Brain pericyte (primary cell): ENCODE data around the gene MYH7.

Experiments used
- DNase-seq: peaks from one replicate; pipeline ENCODE4 v3.0.0-alpha.2; 2012; ENCODE audit warnings: low read depth, low spot score

Gene MYH7

GRCh38 chr14:23373041-23373440, 62.4 kb downstream of the MYH7 start:
- DNase-seq = no peak

- no peak for DNase-seq
These were observed 63.0 kb downstream of the MYH7 start, which contains the start of gene IL25 for GRCh38 chr14:23372509-23372908. TSS of gene IL25 (plus strand) at chr14:23372809.

GRCh38 chr14:23371865-23372264, 63.6 kb downstream of the MYH7 start:
- DNase-seq = no peak

GRCh38 chr14:23370221-23370620, 65.2 kb downstream of the MYH7 start:
- DNase-seq = no peak

DNA sequence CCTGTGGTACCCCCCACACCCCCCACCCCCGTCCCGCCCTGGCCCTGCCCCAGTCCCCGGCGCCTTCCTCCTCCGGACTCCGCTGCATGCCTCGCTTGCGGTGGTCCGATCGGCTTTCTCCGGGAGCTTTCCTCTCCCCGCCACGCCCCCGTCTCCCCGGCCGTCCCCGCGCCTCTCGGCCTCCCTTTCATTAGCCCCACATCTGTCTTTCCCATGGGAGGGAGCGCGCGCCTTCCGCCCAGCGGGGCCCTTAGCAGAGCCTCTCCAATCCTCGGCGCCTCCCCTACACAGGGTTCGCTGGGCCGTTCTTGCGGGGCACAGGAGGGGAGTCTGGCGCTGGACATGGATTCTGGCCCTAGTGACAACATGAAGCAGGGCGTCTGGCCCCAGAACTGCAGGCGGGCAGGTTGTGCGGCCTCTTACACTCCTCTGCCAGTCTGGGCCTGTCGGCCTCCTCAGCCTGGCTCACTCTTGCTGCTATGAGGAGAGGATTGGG, 69.0 kb downstream of the MYH7 start:
- no peak for DNase-seq

DNA sequence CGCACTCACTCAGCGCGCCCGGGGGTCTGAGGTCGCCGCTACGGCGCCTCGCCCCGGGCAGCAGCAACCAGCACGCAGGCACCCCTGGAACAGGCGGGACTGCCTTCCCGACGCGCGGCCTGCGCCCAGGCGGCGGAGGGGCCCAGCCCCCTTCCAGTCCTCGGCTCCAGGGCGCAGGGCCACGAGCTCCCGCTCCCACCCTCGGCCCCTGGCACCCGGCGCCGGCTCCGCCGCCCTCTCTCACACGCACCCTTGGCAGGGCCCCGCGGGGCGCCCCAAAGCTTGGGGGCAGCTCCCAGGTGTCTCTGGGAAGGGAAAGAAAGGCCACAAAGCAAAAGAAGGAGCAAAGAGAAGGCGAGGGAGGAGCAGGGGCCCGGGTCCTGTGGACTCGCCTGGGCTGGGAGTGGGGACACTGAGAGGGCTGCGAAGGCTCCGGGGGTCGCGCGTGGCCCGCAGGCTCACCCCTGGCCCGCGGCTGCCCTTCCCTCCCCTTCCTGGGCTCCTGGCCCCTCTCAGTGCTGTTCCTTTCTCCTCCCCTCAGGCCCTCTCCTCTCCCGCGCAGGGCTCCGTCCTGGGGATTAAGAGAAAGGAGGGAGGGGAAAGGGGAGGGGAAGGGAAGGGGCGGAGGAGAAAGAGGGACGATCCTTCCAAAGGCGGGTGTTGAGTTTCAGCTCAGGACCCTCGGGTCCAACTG, 69.6 kb downstream of the MYH7 start:
- DNase-seq = no peak

- DNase-seq = no peak
These were observed 70.3 kb downstream of the MYH7 start, which contains the start of gene EFS for GRCh38 chr14:23365036-23365731. TSS of gene EFS (minus strand) at chr14:23365172. CDS start at chr14:23365025, 147 bp downstream.

DNA sequence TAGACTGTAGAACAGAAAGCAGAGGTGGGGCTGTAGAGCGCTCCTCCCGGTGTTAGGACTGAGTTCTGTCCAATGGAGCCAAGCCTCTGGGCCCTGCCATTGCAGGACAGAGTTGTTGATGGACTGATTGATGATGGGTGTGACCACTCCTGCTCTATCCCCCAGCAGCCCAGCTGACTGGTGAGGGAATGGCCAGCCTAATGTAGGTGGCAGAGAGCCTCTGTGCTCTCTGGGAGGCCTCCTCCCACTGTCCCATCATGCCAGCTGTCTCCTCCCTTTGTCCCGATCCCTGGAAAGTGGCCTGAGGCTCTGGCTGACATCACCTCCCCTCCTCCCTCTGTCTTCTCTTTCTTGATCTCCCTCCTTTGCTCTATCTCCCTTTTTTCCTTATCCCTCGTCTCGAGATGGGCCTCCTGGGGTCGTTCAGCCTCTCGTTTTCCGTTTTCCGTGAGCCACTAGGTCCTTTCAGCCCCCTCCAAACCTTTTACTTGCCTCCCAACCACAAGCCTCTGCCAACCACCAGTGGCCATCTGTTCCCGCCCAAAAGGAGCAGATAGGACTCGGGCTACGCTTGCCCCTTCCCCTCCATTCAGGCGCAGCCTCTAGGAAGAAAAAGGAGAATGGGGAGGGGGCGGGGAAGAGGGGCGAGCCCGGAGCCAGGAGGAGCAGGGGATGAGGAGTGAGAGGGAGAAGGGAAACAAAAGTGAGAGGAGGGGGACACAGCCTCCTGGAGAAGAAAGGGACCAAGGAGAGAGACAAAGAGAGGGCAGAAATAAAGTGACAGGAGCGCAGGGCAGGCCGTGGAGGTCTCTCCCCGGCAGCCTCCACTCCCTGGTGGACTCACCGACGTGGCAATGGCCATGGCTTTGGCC, 71.1 kb downstream of the MYH7 start:
- no peak for DNase-seq
